A673 (cell line): ENCODE results near the gene OR8K3. TPM values are rescaled to one million over a fixed set of nuclear protein-coding genes. Genes with fewer than 3 reads are reported as not detected.

Experiments used
- BruUV-seq: library from RNA; stranded (reverse); fragments of 400-500 nt; replicated peaks from 2 replicates; lab custom pipeline; 2021; lab: Mats Ljungman, UMichigan
- CTCF ChIA-PET: fragments of 300-600 bp; sonication (Branson Sonifier 250); formaldehyde crosslinking; loops from one replicate; lab custom pipeline; 2022; ENCODE audit warnings: antibody characterized with exemption; lab: Charles Lee
- POLR2A ChIA-PET: fragments of 300-600 bp; sonication (Branson Sonifier 250); formaldehyde crosslinking; loops from one replicate; lab custom pipeline; 2022; ENCODE audit warnings: antibody characterized with exemption; ENCODE audit not compliant: low non-redundant PET; lab: Charles Lee
- DNase-seq: peaks from one replicate; pipeline ENCODE4 v3.0.0-alpha.2; 2015; ENCODE audit warnings: low spot score
- H3K27ac ChIP-seq: fragments of 200-600 bp; sonication (generic); 2 replicates; pipeline ENCODE4 v1.5.1; 2016; ENCODE audit warnings: mixed run types, low read depth, mild to moderate bottlenecking, mixed read lengths, antibody characterized with exemption, low read length; ENCODE audit not compliant: poor library complexity, severe bottlenecking
- H3K27me3 ChIP-seq: fragments of 200-600 bp; sonication (generic); replicated peaks from 2 replicates; pipeline ENCODE4 v1.6.1; 2017; ENCODE audit warnings: mixed run types, low read depth, mild to moderate bottlenecking, mixed read lengths, antibody characterized with exemption, low read length; ENCODE audit not compliant: insufficient read depth, poor library complexity
- H3K36me3 ChIP-seq: fragments of 200-600 bp; sonication (generic); 2 replicates; pipeline ENCODE4 v1.6.1; 2016; ENCODE audit warnings: mixed run types, mild to moderate bottlenecking, mixed read lengths, antibody characterized with exemption, low read length; ENCODE audit not compliant: insufficient read depth, poor library complexity, severe bottlenecking
- H3K4me1 ChIP-seq: fragments of 200-600 bp; sonication (generic); 2 replicates; pipeline ENCODE4 v1.6.1; 2017; ENCODE audit warnings: mixed run types, mild to moderate bottlenecking, mixed read lengths, antibody characterized with exemption, low read length; ENCODE audit not compliant: insufficient read depth, poor library complexity, severe bottlenecking
- H3K4me3 ChIP-seq: fragments of 200-600 bp; sonication (generic); 2 replicates; pipeline ENCODE4 v1.5.1; 2016; ENCODE audit warnings: low read depth, mixed run types, mild to moderate bottlenecking, mixed read lengths, low read length; ENCODE audit not compliant: poor library complexity, severe bottlenecking
- H3K9me3 ChIP-seq: fragments of 200-600 bp; sonication (generic); 2 replicates; pipeline ENCODE4 v1.6.1; 2016; ENCODE audit warnings: mixed run types, low read depth, mild to moderate bottlenecking, mixed read lengths, antibody characterized with exemption, low read length; ENCODE audit not compliant: poor library complexity, severe bottlenecking
- CTCF ChIP-seq: fragments of 300-800, 200-600 bp; sonication (generic); conservative IDR thresholded peaks from 2 replicates; pipeline ENCODE4 v1.5.1; 2017; ENCODE audit warnings: low read depth, mild to moderate bottlenecking, antibody characterized with exemption, low read length, moderate library complexity, mixed read lengths
- EZH2 ChIP-seq: fragments of 200-600 bp; sonication (generic); IDR thresholded peaks from 2 replicates; pipeline ENCODE4 v1.6.1; 2017; ENCODE audit warnings: borderline replicate concordance, low read depth, mild to moderate bottlenecking, mixed read lengths, antibody characterized with exemption, low read length; ENCODE audit not compliant: poor library complexity, severe bottlenecking
- intact Hi-C: fragments of 100-400 bp; cut with micrococcal nuclease; formaldehyde crosslinking; loops from one replicate; pipeline ENCODE4 v1.10.0; 2022; ENCODE audit not compliant: unreplicated experiment
- total RNA-seq: library from RNA; stranded (reverse); gene quantifications from 2 replicates; pipeline ENCODE4 v1.2.3, GENCODE V29; 2021

Gene OR8K3
- total RNA-seq, 1 experiment from 2014 or later: not detected

- Histone ChIP-seq H3K27me3 (no peaks in the 10 kb centered on the region), H3K36me3 (no peaks in the 10 kb centered on the region), H3K4me1 (no peaks in the 10 kb centered on the region), H3K27ac (no peak within 1 kb of the TSS), H3K9me3 (peaks cover 7% of the 10 kb centered on the region), H3K4me3 (no peak within 1 kb of the TSS)
- ChIA-PET POLR2A (no interaction called here), CTCF (no interaction called here)
- intact Hi-C loops: no loop called here
- no peak for DNase-seq
- TF ChIP-seq EZH2: no peak
- TF ChIP-seq CTCF: no peak
- BruUV-seq: no TSS peak
These were observed 30.8 kb downstream of the OR8K3 start, which contains the start of gene OR8K1 for GRCh38 chr11:56345739-56346138. TSS of gene OR8K1 (plus strand) at chr11:56346039. CDS start at chr11:56346039, 0 bp downstream.

GRCh38 chr11:56353991-56354390, 39.0 kb downstream of the OR8K3 start, which contains the start of gene OR8J1:
TSS of gene OR8J1 (plus strand) at chr11:56354291. CDS start at chr11:56360247, 5,956 bp downstream.
- Histone ChIP-seq H3K4me3 (no peak within 1 kb of the TSS), H3K36me3 (no peaks in the 10 kb centered on the region), H3K9me3 (no peaks in the 10 kb centered on the region), H3K27me3 (no peaks in the 10 kb centered on the region), H3K27ac (no peak within 1 kb of the TSS), H3K4me1 (no peaks in the 10 kb centered on the region)
- CTCF ChIA-PET: no interaction called here
- DNase-seq: no peak
- no peak for TF ChIP-seq EZH2
- TF ChIP-seq CTCF: no peak
- POLR2A ChIA-PET: no interaction called here
- BruUV-seq: no TSS peak
- intact Hi-C loops: no loop called here

Other genes with a start within 250 kb of the OR8K3 start
- gene OR8I2, start 221.8 kb upstream of the OR8K3 start, total RNA-seq: not detected in 2 replicates
- not detected in 2 replicates for gene OR8H2, start 211.5 kb upstream of the OR8K3 start, total RNA-seq
- gene OR8H3, start 192.8 kb upstream of the OR8K3 start, total RNA-seq: not detected in 2 replicates
- not detected in 2 replicates for gene OR8J3, start 174.9 kb upstream of the OR8K3 start, total RNA-seq
- gene OR8K5, start 154.8 kb upstream of the OR8K3 start, total RNA-seq: not detected in 2 replicates
- not detected in 2 replicates for gene OR5J2, start 138.5 kb upstream of the OR8K3 start, total RNA-seq
- gene OR5T2, start 80.9 kb upstream of the OR8K3 start, total RNA-seq: not detected in 2 replicates
- not detected in 2 replicates for gene OR5T3, start 62.9 kb upstream of the OR8K3 start, total RNA-seq
- gene OR5T1, start 41.0 kb upstream of the OR8K3 start, total RNA-seq: not detected in 2 replicates
- gene OR8H1, start 22.9 kb upstream of the OR8K3 start, total RNA-seq: not detected in 2 replicates
- not detected in 2 replicates for gene OR8K1, start 30.9 kb downstream of the OR8K3 start, total RNA-seq
- gene OR8J1, start 39.1 kb downstream of the OR8K3 start, total RNA-seq: not detected in 2 replicates
- not detected in 2 replicates for gene OR8U1, start 60.5 kb downstream of the OR8K3 start, total RNA-seq
- not detected in 2 replicates for gene OR5AL1, start 97.6 kb downstream of the OR8K3 start, total RNA-seq
- gene OR5M3, start 158.2 kb downstream of the OR8K3 start, total RNA-seq: not detected in 2 replicates
- gene OR5M8, start 176.2 kb downstream of the OR8K3 start, total RNA-seq: not detected in 2 replicates
- not detected in 2 replicates for gene OR5M11, start 228.1 kb downstream of the OR8K3 start, total RNA-seq